AG10803 (cell line): Measurements from ENCODE around the gene ALOX5.
"Not testable (repeated sequence)": the region's sequence is repeated elsewhere in the genome, so short reads cannot be mapped to it uniquely, and the experiment has no call there.

Experiments
- DNase-seq: peaks from one replicate; pipeline ENCODE4 v3.0.0; 2010; ENCODE audit warnings: low read depth
- H3K4me3 ChIP-seq: 2 replicates; pipeline ENCODE4 v1.5.1; 2011; ENCODE audit warnings: mild to moderate bottlenecking, low read length, control low read depth
- CTCF ChIP-seq: conservative IDR thresholded peaks from 2 replicates; pipeline ENCODE4 v1.5.1; 2011; ENCODE audit warnings: mild to moderate bottlenecking, low read length, control low read depth, inconsistent platforms

The ALOX5 gene

GRCh38 chr10:45383682-45384330 is 9.8 kb downstream of the ALOX5 start:
- DNase-seq: no peak
- no peak for TF ChIP-seq CTCF
- no peak overlapping the region for H3K4me3 ChIP-seq

- no peak for TF ChIP-seq CTCF
- no peak for DNase-seq
- H3K4me3 ChIP-seq: no peak overlapping the region
Observed at GRCh38 chr10:45386657-45387056, 12.6 kb downstream of the ALOX5 start.

GRCh38 chr10:45387096-45387893 is 13.3 kb downstream of the ALOX5 start:
- TF ChIP-seq CTCF: no peak
- DNase-seq: no peak

GRCh38 chr10:45389671-45390070 is 15.7 kb downstream of the ALOX5 start:
- DNase-seq, H3K4me3 ChIP-seq: not testable (repeated sequence)

More at GRCh38 chr10:45387096-45387893, 13.3 kb downstream of the ALOX5 start:
- H3K4me3 ChIP-seq: no peak overlapping the region

GRCh38 chr10:45391636-45392035 is 17.6 kb downstream of the ALOX5 start:
- not testable (repeated sequence) for H3K4me3 ChIP-seq, DNase-seq

GRCh38 chr10:45395554-45395953 is 21.5 kb downstream of the ALOX5 start:
- H3K4me3 ChIP-seq: no peak overlapping the region
- no peak for TF ChIP-seq CTCF
- no peak for DNase-seq

GRCh38 chr10:45398595-45398994 is 24.6 kb downstream of the ALOX5 start:
- H3K4me3 ChIP-seq: no peak overlapping the region
- no peak for DNase-seq
- no peak for TF ChIP-seq CTCF

GRCh38 chr10:45399113-45399512 is 25.1 kb downstream of the ALOX5 start:
- H3K4me3 ChIP-seq: no peak overlapping the region
- TF ChIP-seq CTCF: no peak
- DNase-seq: no peak
